A549 (cell line): ENCODE data around the gene TXNDC15. TPM values are rescaled to one million over a fixed set of nuclear protein-coding genes. Genes with fewer than 3 reads are reported as not detected.

ENCODE experiments used
- ATAC-seq, 2 experiments: fragments of 200-7000 bp in 1 of 2; fragments of >200 bp in 1 of 2; cut with Nextera tagmentation in 1 of 2; cut with Tn5 transposase in 1 of 2; 3 replicates each; pipeline versions ENCODE4 v1.8.0 to v1.9.1; 2018 to 2020; ENCODE audit warnings: mild to moderate bottlenecking in 1 of 2, moderate library complexity in 1 of 2
- CTCF ChIA-PET: fragments of 300-600 bp; sonication (Branson Sonifier 250); formaldehyde crosslinking; extraction: SDS; loops from one replicate; lab custom pipeline; 2021; ENCODE audit warnings: antibody characterized with exemption, inconsistent platforms; lab: Yijun Ruan, JAX
- POLR2A ChIA-PET: fragments of 350-600 bp; formaldehyde crosslinking; extraction: SDS; loops from one replicate; lab custom pipeline; 2021; ENCODE audit warnings: antibody characterized with exemption, inconsistent platforms; lab: Yijun Ruan, JAX
- DNase-seq, 2 experiments: peaks; one replicate each; pipeline versions ENCODE4 v3.0.0 to v3.0.0-alpha.2; 2011 to 2016; ENCODE audit warnings: low read depth in 1 of 2, low spot score in 1 of 2
- FAIRE-seq: peaks from 2 replicates; lab custom pipeline; 2011; peaks lifted over from hg19 to GRCh38; lab: Jason Lieb, UNC
- H3K27ac ChIP-seq, 2 experiments: fragments of >200 bp; sonication (Bioruptor Twin); formaldehyde crosslinking; 3 replicates each; pipeline ENCODE4 v1.5.1; 2016 to 2017
- H3K4me1 ChIP-seq: fragments of >200 bp; sonication (Bioruptor Twin); formaldehyde crosslinking; 3 replicates; pipeline ENCODE4 v1.6.1; 2016
- H3K4me2 ChIP-seq: fragments of >200 bp; sonication (Bioruptor Twin); formaldehyde crosslinking; 3 replicates; pipeline ENCODE4 v1.6.1; 2016
- H3K4me3 ChIP-seq: fragments of >200 bp; sonication (Bioruptor Twin); formaldehyde crosslinking; 3 replicates; pipeline ENCODE4 v1.5.1; 2016
- H3K9me3 ChIP-seq: fragments of >200 bp; sonication (Bioruptor Twin); formaldehyde crosslinking; 3 replicates; pipeline ENCODE4 v1.6.1; 2016
- CEBPB ChIP-seq, 2 experiments: fragments of >200 bp in 1 of 2; sonication (Bioruptor Twin) in 1 of 2; formaldehyde crosslinking in 1 of 2; IDR thresholded peaks; 2 replicates each; pipeline ENCODE4 v1.6.1; 2012 to 2016
- CHD2 ChIP-seq: fragments of 150-350 bp; IDR thresholded peaks from 2 replicates; pipeline ENCODE4 v1.6.1; 2014; ENCODE audit warnings: low read length; ENCODE audit not compliant: partially characterized antibody
- CHD4 ChIP-seq: fragments of 200-600 bp; sonication (generic); IDR thresholded peaks from 2 replicates; pipeline ENCODE4 v1.6.1; 2016; ENCODE audit warnings: antibody characterized with exemption, mild to moderate bottlenecking, borderline replicate concordance
- E2F6 ChIP-seq: IDR thresholded peaks from 2 replicates; pipeline ENCODE4 v1.6.1; 2012; ENCODE audit warnings: low read depth, borderline replicate concordance
- EHF ChIP-seq: fragments of 250-450 bp; sonication (Bioruptor Pico); IDR thresholded peaks from 2 replicates; pipeline ENCODE4 v1.5.0; 2020; ENCODE audit warnings: mild to moderate bottlenecking
- EHMT2 ChIP-seq: fragments of 200-600 bp; sonication (generic); IDR thresholded peaks from 2 replicates; pipeline ENCODE4 v1.6.1; 2016; ENCODE audit warnings: antibody characterized with exemption, low read depth, mild to moderate bottlenecking, moderate library complexity
- EP300 ChIP-seq, 2 experiments: fragments of >200 bp; sonication (Bioruptor Twin); formaldehyde crosslinking; IDR thresholded peaks; 2 replicates in 1 of 2; 3 replicates in 1 of 2; pipeline ENCODE4 v1.6.1; 2016 to 2017
- FOSB ChIP-seq: fragments of 250-450 bp; sonication (Bioruptor Pico); IDR thresholded peaks from 2 replicates; pipeline ENCODE4 v1.5.0; 2020; ENCODE audit warnings: mild to moderate bottlenecking, moderate library complexity
- FOXS1 ChIP-seq: fragments of 250-450 bp; sonication (Bioruptor Pico); IDR thresholded peaks from 2 replicates; pipeline ENCODE4 v1.5.0; 2020; ENCODE audit warnings: mild to moderate bottlenecking, moderate library complexity
- HDAC2 ChIP-seq: fragments of 200-600 bp; sonication (generic); IDR thresholded peaks from 2 replicates; pipeline ENCODE4 v1.6.1; 2016
- HEYL ChIP-seq: fragments of 250-450 bp; sonication (Bioruptor Pico); IDR thresholded peaks from 2 replicates; pipeline ENCODE4 v1.8.0; 2021; ENCODE audit warnings: mild to moderate bottlenecking, moderate library complexity
- HMGXB4 ChIP-seq: fragments of 250-450 bp; sonication (Bioruptor Pico); IDR thresholded peaks from 2 replicates; pipeline ENCODE4 v1.5.0; 2021; ENCODE audit warnings: mild to moderate bottlenecking, moderate library complexity, borderline replicate concordance
- HOXA7 ChIP-seq: fragments of 250-450 bp; sonication (Bioruptor Pico); IDR thresholded peaks from 2 replicates; pipeline ENCODE4 v1.5.0; 2020; ENCODE audit warnings: mild to moderate bottlenecking, moderate library complexity
- HOXB5 ChIP-seq: fragments of 250-450 bp; sonication (Bioruptor Pico); IDR thresholded peaks from 2 replicates; pipeline ENCODE4 v1.5.0; 2020; ENCODE audit warnings: mild to moderate bottlenecking, moderate library complexity
- KDM1A ChIP-seq: fragments of 200-600 bp; sonication (generic); IDR thresholded peaks from 2 replicates; pipeline ENCODE4 v1.6.1; 2016; ENCODE audit warnings: low read depth, mild to moderate bottlenecking
- KDM5A ChIP-seq: fragments of 200-600 bp; sonication (generic); IDR thresholded peaks from 2 replicates; pipeline ENCODE4 v1.6.1; 2016; ENCODE audit warnings: antibody characterized with exemption, mild to moderate bottlenecking
- MAFK ChIP-seq: fragments of 450-650 bp; IDR thresholded peaks from 2 replicates; pipeline ENCODE4 v1.6.1; 2014; ENCODE audit not compliant: partially characterized antibody
- MAX ChIP-seq: IDR thresholded peaks from 2 replicates; pipeline ENCODE4 v1.6.1; 2012
- MYC ChIP-seq: IDR thresholded peaks from 2 replicates; pipeline ENCODE4 v1.6.1; 2012; ENCODE audit warnings: mild to moderate bottlenecking, inconsistent platforms, low read length, improper control_type of control experiment, borderline replicate concordance
- NFE2L2 ChIP-seq: fragments of 150-350 bp; conservative IDR thresholded peaks from 2 replicates; pipeline ENCODE4 v1.6.1; 2014; ENCODE audit warnings: low read length
- NR3C1 ChIP-seq: fragments of >200 bp; sonication (Bioruptor Twin); formaldehyde crosslinking; IDR thresholded peaks from 3 replicates; pipeline ENCODE4 v1.6.1; 2017
- PHF8 ChIP-seq: fragments of 200-600 bp; sonication (generic); IDR thresholded peaks from 2 replicates; pipeline ENCODE4 v1.6.1; 2016; ENCODE audit warnings: low read depth, mild to moderate bottlenecking, antibody characterized with exemption, moderate library complexity, borderline replicate concordance
- POLR2AphosphoS2 ChIP-seq: conservative IDR thresholded peaks from 2 replicates; pipeline ENCODE4 v1.6.1; 2012; ENCODE audit warnings: low read length, improper control_type of control experiment, inconsistent platforms
- RARB ChIP-seq: fragments of 250-450 bp; sonication (Bioruptor Pico); IDR thresholded peaks from 2 replicates; pipeline ENCODE4 v1.8.0; 2021; ENCODE audit warnings: mild to moderate bottlenecking, moderate library complexity
- RCOR1 ChIP-seq: fragments of 150-350 bp; IDR thresholded peaks from 2 replicates; pipeline ENCODE4 v1.6.1; 2014; ENCODE audit warnings: antibody characterized with exemption, low read length, low read depth
- RFX5 ChIP-seq: fragments of 450-650 bp; IDR thresholded peaks from 2 replicates; pipeline ENCODE4 v1.7.1; 2014; ENCODE audit warnings: antibody characterized with exemption, mild to moderate bottlenecking, moderate library complexity
- RNF2 ChIP-seq: fragments of 200-600 bp; sonication (generic); IDR thresholded peaks from 2 replicates; pipeline ENCODE4 v1.6.1; 2016; ENCODE audit warnings: low read depth, mild to moderate bottlenecking, antibody characterized with exemption, moderate library complexity, borderline replicate concordance
- TFCP2L1 ChIP-seq: fragments of 250-450 bp; sonication (Bioruptor Pico); IDR thresholded peaks from 2 replicates; pipeline ENCODE4 v1.5.0; 2021; ENCODE audit warnings: mild to moderate bottlenecking
- TP53 ChIP-seq: fragments of 250-450 bp; sonication (Bioruptor Pico); IDR thresholded peaks from 2 replicates; pipeline ENCODE4 v1.5.0; 2021; ENCODE audit warnings: mild to moderate bottlenecking, moderate library complexity
- ZC3H11A ChIP-seq: fragments of 450-650 bp; IDR thresholded peaks from 2 replicates; pipeline ENCODE4 v1.6.1; 2014; ENCODE audit warnings: antibody characterized with exemption, mild to moderate bottlenecking
- ZFP36 ChIP-seq: fragments of 450-650 bp; IDR thresholded peaks from 2 replicates; pipeline ENCODE4 v1.6.1; 2014; ENCODE audit warnings: borderline replicate concordance; ENCODE audit not compliant: partially characterized antibody
- WGBS: methylation state at CpG from one replicate; pipeline ENCODE4 v1.1.6; 2017; ENCODE audit errors: missing lambda C conversion rate; 5-methylcytosine and 5-hydroxymethylcytosine counted together
- polyA plus RNA-seq, 4 experiments: library from polyadenylated mRNA; depleted of rRNA in 3 of 4; stranded (reverse); fragments of >200 nt; fragmentation: RNase III in 1 of 4; extraction: RNeasy Plus Mini Kit Qiagen cat#74134 plus additional on column Dnase treatment in 1 of 4; gene quantifications; 2 replicates in 3 of 4; 3 replicates in 1 of 4; pipeline ENCODE4 v1.2.3, GENCODE V29; 2011 to 2017

Gene TXNDC15
- polyA plus RNA-seq, 2 of the 4 experiments (the other 2 are of a cell fraction) = 71.1 to 85.2 TPM

- TF ChIP-seq KDM5A (no peak), TFCP2L1 (no peak), CHD4 (no peak), HOXA7 (no peak), CEBPB (IDR thresholded peaks at IDR 0.05) (no peak), EHMT2 (no peak), FOSB (CRISPR knock-in tag) (no peak), PHF8 (no peak), FOXS1 (CRISPR knock-in tag) (no peak), TP53 (CRISPR knock-in tag) (no peak), KDM1A (no peak), HMGXB4 (CRISPR knock-in tag) (no peak), POLR2AphosphoS2 (no peak), ZFP36 (no peak), RNF2 (no peak), MYC (no peak), MAX (no peak), HDAC2 (no peak)
- FAIRE-seq (no peak), DNase-seq (no peak), ATAC-seq (no peak)
- H3K27ac ChIP-seq = no peak overlapping the region
- H3K4me1 ChIP-seq = no peaks in the 10 kb centered on the region
- CTCF ChIA-PET = interaction anchor here (2.9 kb wide), 1 partner anchor 13 kb away, joined by 28 read pairs; the partner anchor contains the start of gene PCBD2
- no peak overlapping the region for H3K4me2 ChIP-seq
- H3K4me3 ChIP-seq = no peak overlapping the region
- POLR2A ChIA-PET = interaction anchor here (1.1 kb wide), 1 partner anchor 18 kb away, joined by 3 read pairs; the partner anchor contains the start of gene TXNDC15
- no peaks in the 10 kb centered on the region for H3K9me3 ChIP-seq
- 94% methylated on average over 3 of the region's 3 CpGs for WGBS
Observed at GRCh38 chr5:134892282-134892681, 18.1 kb downstream of the TXNDC15 start.

GRCh38 chr5:134892926-134893325, 18.8 kb downstream of the TXNDC15 start:
- FAIRE-seq = no peak
- H3K4me1 ChIP-seq = no peaks in the 10 kb centered on the region
- TF ChIP-seq MAFK (peak; percentile 98), NR3C1 (no peak)
- TF ChIP-seq, all 56 proteins: peak for 1
- CTCF ChIA-PET = interaction anchor here (2.9 kb wide), 1 partner anchor 12 kb away, joined by 28 read pairs; the partner anchor contains the start of gene PCBD2
- ATAC-seq (no peak), DNase-seq (no peak)
- Histone ChIP-seq H3K27ac (no peak overlapping the region), H3K9me3 (no peaks in the 10 kb centered on the region), H3K4me3 (no peak overlapping the region), H3K4me2 (no peak overlapping the region)
- WGBS = 89% methylated on average over 2 of the region's 2 CpGs
- POLR2A ChIA-PET = no interaction called here

- H3K4me3 ChIP-seq = no peak overlapping the region
- CTCF ChIA-PET = interaction anchor here (2.9 kb wide), 1 partner anchor 11 kb away, joined by 28 read pairs; the partner anchor contains the start of gene PCBD2
- H3K4me2 ChIP-seq = no peak overlapping the region
- no peak for TF ChIP-seq EP300 (IDR thresholded peaks at IDR 0.05)
- no peak for TF ChIP-seq RCOR1
- TF ChIP-seq EHMT2 = no peak
- TF ChIP-seq FOXS1 (CRISPR knock-in tag) = no peak
- no peak for TF ChIP-seq NFE2L2
- no peak for TF ChIP-seq PHF8
- TF ChIP-seq CHD2 = no peak
- no peak for TF ChIP-seq E2F6
- no peak for TF ChIP-seq RFX5
- no peak for TF ChIP-seq MAFK
- no peak for TF ChIP-seq EHF (CRISPR knock-in tag)
- no peak for TF ChIP-seq CEBPB (IDR thresholded peaks at IDR 0.05)
- TF ChIP-seq HOXB5 (CRISPR knock-in tag) = no peak
- no peak for TF ChIP-seq HEYL (CRISPR knock-in tag)
- TF ChIP-seq ZC3H11A = no peak
- no peak for TF ChIP-seq KDM1A
- TF ChIP-seq HOXA7 = no peak
- no peak for TF ChIP-seq RARB (CRISPR knock-in tag)
- WGBS = 92% methylated on average over 7 of the region's 7 CpGs
- H3K27ac ChIP-seq = no peak overlapping the region
- POLR2A ChIA-PET = no interaction called here
- ATAC-seq (no peak), DNase-seq (no peak), FAIRE-seq (no peak)
- H3K9me3 ChIP-seq = no peaks in the 10 kb centered on the region
- H3K4me1 ChIP-seq = no peaks in the 10 kb centered on the region
Observed at GRCh38 chr5:134893748-134894505, 19.8 kb downstream of the TXNDC15 start.
